WERI-Rb-1 (cell line): Measurements from ENCODE around the gene E2F8.

ENCODE experiments used
- DNase-seq: peaks from one replicate; pipeline ENCODE4 v3.0.0-alpha.2; 2020
- H3K27ac ChIP-seq: fragments of 250-450 bp; sonication (Bioruptor Pico); 2 replicates; pipeline ENCODE4 v1.5.1; 2020; ENCODE audit warnings: mild to moderate bottlenecking, moderate library complexity
- H3K27me3 ChIP-seq: fragments of 250-450 bp; sonication (Bioruptor Pico); 2 replicates; pipeline ENCODE4 v1.5.1; 2021; ENCODE audit warnings: mild to moderate bottlenecking, low read depth, moderate library complexity; ENCODE audit not compliant: insufficient read depth, severe bottlenecking
- H3K36me3 ChIP-seq: fragments of 250-450 bp; sonication (Bioruptor Pico); 2 replicates; pipeline ENCODE4 v1.5.1; 2020; ENCODE audit warnings: mild to moderate bottlenecking, moderate library complexity
- H3K4me3 ChIP-seq: 2 replicates; pipeline ENCODE4 v1.5.1; 2011; ENCODE audit warnings: low read depth, mild to moderate bottlenecking, control low read depth, low read length
- H3K9me3 ChIP-seq: fragments of 250-450 bp; sonication (Bioruptor Pico); 2 replicates; pipeline ENCODE4 v1.5.1; 2021; ENCODE audit warnings: mild to moderate bottlenecking, moderate library complexity; ENCODE audit not compliant: severe bottlenecking
- TF ChIP-seq, protein P1 (sequence below): IDR thresholded peaks from 2 replicates; pipeline ENCODE4 v1.5.1; 2011; ENCODE audit warnings: low read depth, mild to moderate bottlenecking, control low read depth, inconsistent platforms, low read length

E2F8 gene

GRCh38 chr11:19196432-19196831 lies 44.3 kb downstream of the E2F8 start:
- Histone ChIP-seq H3K4me3 (no peak overlapping the region), H3K9me3 (no peaks in the 10 kb centered on the region), H3K27ac (no peak overlapping the region), H3K36me3 (no peaks in the 10 kb centered on the region), H3K27me3 (peaks cover 2% of the 10 kb centered on the region)
- TF ChIP-seq, protein P1, sequence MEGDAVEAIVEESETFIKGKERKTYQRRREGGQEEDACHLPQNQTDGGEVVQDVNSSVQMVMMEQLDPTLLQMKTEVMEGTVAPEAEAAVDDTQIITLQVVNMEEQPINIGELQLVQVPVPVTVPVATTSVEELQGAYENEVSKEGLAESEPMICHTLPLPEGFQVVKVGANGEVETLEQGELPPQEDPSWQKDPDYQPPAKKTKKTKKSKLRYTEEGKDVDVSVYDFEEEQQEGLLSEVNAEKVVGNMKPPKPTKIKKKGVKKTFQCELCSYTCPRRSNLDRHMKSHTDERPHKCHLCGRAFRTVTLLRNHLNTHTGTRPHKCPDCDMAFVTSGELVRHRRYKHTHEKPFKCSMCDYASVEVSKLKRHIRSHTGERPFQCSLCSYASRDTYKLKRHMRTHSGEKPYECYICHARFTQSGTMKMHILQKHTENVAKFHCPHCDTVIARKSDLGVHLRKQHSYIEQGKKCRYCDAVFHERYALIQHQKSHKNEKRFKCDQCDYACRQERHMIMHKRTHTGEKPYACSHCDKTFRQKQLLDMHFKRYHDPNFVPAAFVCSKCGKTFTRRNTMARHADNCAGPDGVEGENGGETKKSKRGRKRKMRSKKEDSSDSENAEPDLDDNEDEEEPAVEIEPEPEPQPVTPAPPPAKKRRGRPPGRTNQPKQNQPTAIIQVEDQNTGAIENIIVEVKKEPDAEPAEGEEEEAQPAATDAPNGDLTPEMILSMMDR, result no peak
- no peak for DNase-seq

- Histone ChIP-seq H3K9me3 (no peaks in the 10 kb centered on the region), H3K27ac (no peak overlapping the region), H3K4me3 (no peak overlapping the region), H3K36me3 (no peaks in the 10 kb centered on the region), H3K27me3 (no peaks in the 10 kb centered on the region)
- DNase-seq, result no peak
- TF ChIP-seq, protein P1, result no peak
Observed at GRCh38 chr11:19194620-19195308, 46.0 kb downstream of the E2F8 start.

DNA sequence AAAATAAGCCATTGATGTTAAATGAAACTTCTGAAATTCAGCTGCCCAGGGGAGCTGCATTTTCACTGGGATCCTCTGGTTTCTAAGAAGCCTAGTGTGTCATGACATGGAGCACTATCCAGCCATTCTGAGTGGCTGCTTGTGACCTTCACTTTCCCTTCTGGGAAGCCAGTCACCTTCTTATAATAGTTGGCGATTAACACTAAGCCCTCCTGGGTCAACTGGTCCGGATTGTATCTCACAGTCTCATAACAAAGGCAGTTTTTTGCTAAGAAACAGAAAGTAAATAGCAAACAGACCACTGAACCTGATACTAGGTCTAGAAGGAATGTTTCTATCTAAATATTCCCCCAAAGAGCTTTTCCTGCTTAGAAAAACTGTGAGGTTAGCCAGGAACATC lies 46.8 kb downstream of the E2F8 start:
- H3K27me3 ChIP-seq, result no peaks in the 10 kb centered on the region
- no peak overlapping the region for H3K4me3 ChIP-seq
- no peak overlapping the region for H3K27ac ChIP-seq
- no peak for DNase-seq
- H3K9me3 ChIP-seq, result no peaks in the 10 kb centered on the region
- no peaks in the 10 kb centered on the region for H3K36me3 ChIP-seq
- TF ChIP-seq, protein P1, result no peak

- Histone ChIP-seq H3K36me3 (no peaks in the 10 kb centered on the region), H3K27me3 (no peaks in the 10 kb centered on the region), H3K27ac (no peak overlapping the region), H3K4me3 (no peak overlapping the region), H3K9me3 (no peaks in the 10 kb centered on the region)
- no peak for DNase-seq
- TF ChIP-seq, protein P1, result no peak
Observed at GRCh38 chr11:19191530-19192169, 49.1 kb downstream of the E2F8 start.

DNA sequence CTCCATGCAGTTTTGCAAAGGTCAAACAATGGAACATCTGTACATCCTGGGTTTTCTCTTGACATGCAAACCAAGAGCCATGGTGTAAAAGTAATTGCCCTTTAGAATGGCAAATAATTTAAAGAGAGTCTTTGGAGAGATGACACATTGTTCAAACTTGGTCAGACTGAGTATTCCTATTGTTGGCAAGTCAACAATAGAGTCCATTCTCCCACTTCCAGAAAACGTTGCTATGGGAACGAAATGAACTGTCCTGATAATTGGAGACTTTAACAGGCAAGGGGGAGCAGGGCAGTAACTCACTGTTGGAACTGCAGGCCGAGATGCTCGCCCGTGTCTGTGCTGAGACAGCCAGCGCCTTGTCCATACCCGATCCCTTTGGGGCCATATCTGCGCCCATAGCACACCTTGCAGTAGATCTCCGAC lies 52.9 kb downstream of the E2F8 start:
- Histone ChIP-seq H3K9me3 (no peaks in the 10 kb centered on the region), H3K27me3 (no peaks in the 10 kb centered on the region), H3K4me3 (no peak overlapping the region), H3K36me3 (no peaks in the 10 kb centered on the region), H3K27ac (no peak overlapping the region)
- TF ChIP-seq, protein P1, result no peak
- DNase-seq, result no peak
